ENCODE results near the gene DEDD2.

- TF ChIP-seq CTCF (IDR thresholded peaks at IDR 0.05; ENCODE audit: low read length), result no peak
- no peak for TF ChIP-seq EZH2 (IDR thresholded peaks at IDR 0.05; ENCODE audit: borderline replicate concordance, low read length)
These were observed 12.8 kb downstream of the DEDD2 start for GRCh38 chr19:42204664-42205063.
